Body of pancreas (tissue), 4 donors: ENCODE data around the gene CRYBB3.

ENCODE experiments used
- CTCF ChIP-seq, 7 experiments: fragments of 450-650 bp in 4 of 7; fragments of 200-600 bp in 3 of 7; sonication (generic) in 3 of 7; IDR thresholded peaks; one replicate each; pipeline ENCODE4 v1.5.1; 2016 to 2019; ENCODE audit warnings: antibody characterized with exemption in 7 of 7
- POLR2A ChIP-seq, 3 donors: fragments of 450-650 bp; IDR thresholded peaks; one replicate each; pipeline ENCODE4 v1.6.1; 2016; ENCODE audit warnings: antibody characterized with exemption in 3 of 3, mild to moderate bottlenecking in 2 of 3

GRCh38 chr22:25197340-25197739 is 2.3 kb upstream of the CRYBB3 start:
- TF ChIP-seq POLR2A (IDR thresholded peaks at IDR 0.05) (no peak), CTCF (IDR thresholded peaks at IDR 0.05) (no peak)
